IPS-18c (cell line): Measurements from ENCODE around the gene MACROD1.
A peak's percentile ranks its signal among the peaks of the same experiment; 100 is the strongest.

Experiments used
- H3K4me3 ChIP-seq: 2 replicates; pipeline ENCODE4 v1.7.0; 2013; ENCODE audit warnings: low read depth, mild to moderate bottlenecking, low read length, moderate library complexity; ENCODE audit not compliant: insufficient read depth
- H3K9me3 ChIP-seq: one replicate; pipeline ENCODE4 v1.6.1; 2013; ENCODE audit warnings: mild to moderate bottlenecking, low read length, moderate library complexity; ENCODE audit not compliant: control insufficient read depth, insufficient read depth

Gene MACROD1

DNA sequence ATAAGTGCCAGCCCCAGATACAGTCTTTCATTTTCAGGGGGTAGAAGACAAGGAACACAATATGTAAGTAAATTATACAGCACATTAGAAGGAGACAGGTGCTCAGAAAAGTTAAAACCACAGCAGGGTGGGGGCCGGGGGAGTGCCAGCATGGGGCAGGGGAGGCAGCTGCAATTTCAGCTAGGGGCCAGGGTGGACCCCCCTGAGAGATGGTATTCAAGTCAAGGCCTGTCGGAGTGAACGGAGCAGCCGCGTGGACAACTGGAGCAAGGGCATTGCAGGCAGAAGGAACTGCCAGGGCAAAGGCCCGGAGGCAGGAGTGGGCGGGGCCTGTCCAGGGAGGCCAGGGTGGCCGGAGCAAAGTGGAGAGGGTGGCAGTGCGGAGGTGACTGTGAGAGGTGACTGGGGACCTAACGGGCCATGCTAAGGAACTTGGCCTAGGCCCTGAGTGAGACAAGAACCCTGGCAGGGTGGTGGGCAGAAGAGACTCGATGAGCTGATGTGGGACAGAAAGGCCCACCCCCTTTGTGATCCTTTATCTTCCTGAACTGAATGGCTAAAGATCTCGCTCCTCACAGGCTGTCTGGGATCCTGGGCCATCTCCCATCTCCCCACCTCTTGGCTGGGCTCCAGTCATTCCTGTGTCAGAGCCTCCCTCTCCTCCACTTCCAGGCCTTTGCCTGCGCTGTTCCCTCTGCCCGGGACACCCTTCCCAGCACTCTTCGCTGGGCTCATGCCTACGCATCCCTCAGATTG lies 152.6 kb downstream of the MACROD1 start:
- Histone ChIP-seq H3K4me3 (no peak overlapping the region), H3K9me3 (peaks cover 2% of the 10 kb centered on the region)

DNA sequence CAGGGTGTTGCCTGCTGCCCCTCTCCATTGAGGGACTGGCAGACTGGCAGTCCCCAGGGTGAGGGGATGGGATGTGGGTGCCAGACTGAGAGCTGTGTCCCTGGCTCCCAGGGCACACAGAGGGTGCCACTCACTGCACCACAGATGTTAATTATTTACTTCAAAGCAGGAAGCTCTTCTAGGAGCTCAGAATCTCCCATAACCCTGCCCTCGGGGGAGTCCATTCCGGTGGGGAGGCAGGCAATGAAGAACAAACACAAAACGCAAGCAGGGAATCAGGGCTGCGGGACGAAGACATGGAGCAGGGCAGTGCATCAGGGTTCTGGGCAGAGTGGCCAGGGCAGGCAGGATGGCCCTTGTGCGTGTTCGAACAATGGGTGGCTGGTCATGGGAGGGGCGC lies 154.5 kb downstream of the MACROD1 start:
- Histone ChIP-seq H3K4me3 (no peak overlapping the region), H3K9me3 (peaks cover 2% of the 10 kb centered on the region)

- Histone ChIP-seq H3K4me3 (no peak overlapping the region), H3K9me3 (peaks cover 2% of the 10 kb centered on the region)
These were observed 155.1 kb downstream of the MACROD1 start for GRCh38 chr11:64010783-64011182.

DNA sequence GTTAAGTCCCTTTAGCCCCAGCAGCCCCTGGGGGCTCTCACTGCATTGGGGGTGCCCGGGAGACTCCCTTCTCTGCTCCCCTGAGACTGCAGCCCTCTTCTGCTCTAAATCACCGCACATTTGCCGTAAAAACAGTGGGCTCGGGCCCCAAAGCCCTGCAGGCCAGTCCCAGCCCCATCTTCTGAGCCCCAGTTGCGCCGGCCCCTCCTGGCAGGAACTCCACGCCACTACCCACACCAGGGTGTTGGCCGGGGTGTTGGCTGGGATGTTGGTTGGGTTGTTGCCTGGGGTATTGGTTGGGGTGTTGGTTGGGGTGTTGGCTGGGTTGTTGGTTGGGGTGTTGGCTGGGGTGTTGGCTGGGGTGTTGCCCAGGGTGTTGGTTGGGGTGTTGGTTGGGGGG lies 156.2 kb downstream of the MACROD1 start:
- Histone ChIP-seq H3K9me3 (peaks cover 2% of the 10 kb centered on the region), H3K4me3 (no peak overlapping the region)

- H3K9me3 ChIP-seq, result peaks cover 2% of the 10 kb centered on the region
- no peak overlapping the region for H3K4me3 ChIP-seq
These were observed 156.8 kb downstream of the MACROD1 start for GRCh38 chr11:64008914-64009633.

- H3K9me3 ChIP-seq, result peaks cover 2% of the 10 kb centered on the region
- peak overlapping the region; percentile 29; the same call in 1 of the 2 replicates for H3K4me3 ChIP-seq
These were observed 157.5 kb downstream of the MACROD1 start for GRCh38 chr11:64008283-64008913.

DNA sequence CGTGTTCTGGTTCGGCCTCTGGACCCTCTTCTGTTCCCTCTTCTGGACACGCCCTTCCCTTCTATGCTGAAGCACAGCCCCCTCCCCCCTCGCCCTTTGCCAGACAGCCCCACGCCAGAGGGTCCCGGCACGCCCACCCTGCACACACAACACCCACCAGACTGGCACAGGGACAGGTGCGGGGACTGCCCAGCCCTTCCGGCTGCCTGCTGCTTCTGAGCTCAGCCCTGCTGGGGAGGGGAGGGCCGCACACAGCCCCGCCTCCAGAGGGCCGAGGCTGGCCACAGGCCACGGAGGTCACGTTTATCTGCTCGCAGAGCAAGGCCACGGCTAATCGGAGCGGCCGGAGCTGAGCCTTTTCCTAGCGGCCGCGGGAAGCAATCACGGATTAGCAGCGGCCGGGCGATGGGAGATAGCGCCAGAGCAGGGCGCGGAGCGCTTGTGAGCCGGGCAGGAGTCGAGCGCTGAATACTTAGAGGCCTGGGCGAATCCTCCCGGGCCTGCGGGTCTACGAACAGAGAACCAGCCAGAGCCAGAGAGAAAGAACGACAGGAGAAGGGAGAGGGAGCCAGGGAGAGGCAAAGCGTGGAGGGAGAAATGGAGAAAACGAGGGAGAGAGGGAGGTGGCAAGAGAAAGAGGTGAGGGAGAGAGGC lies 158.2 kb downstream of the MACROD1 start:
- Histone ChIP-seq H3K4me3 (peak overlapping the region; percentile 29), H3K9me3 (peaks cover 2% of the 10 kb centered on the region)

GRCh38 chr11:64007160-64007628 lies 158.7 kb downstream of the MACROD1 start:
- H3K4me3 ChIP-seq, result peak overlapping the region; percentile 29
- peaks cover 2% of the 10 kb centered on the region for H3K9me3 ChIP-seq

- Histone ChIP-seq H3K4me3 (no peak overlapping the region), H3K9me3 (peaks cover 1% of the 10 kb centered on the region)
These were observed 159.5 kb downstream of the MACROD1 start for GRCh38 chr11:64006398-64006797.

DNA sequence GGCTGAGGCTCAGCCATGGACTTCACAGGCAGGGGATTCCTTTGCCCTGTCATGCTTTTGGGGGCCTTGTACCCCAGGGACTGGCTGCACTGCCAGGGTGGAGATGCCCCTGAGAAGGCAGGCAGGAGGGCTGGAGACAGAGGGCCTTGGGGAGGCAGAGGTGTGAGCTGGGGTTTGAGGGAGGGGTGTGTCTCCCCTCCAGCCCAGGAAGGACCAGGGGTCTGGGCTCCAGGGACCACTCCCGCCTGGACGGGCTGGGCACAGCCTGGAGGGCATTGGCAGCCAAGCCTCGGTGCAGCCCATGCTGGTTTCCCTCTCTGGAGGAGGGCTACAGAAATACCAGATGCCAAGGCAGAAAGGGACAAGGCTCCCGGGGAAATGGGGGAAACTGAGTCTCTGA lies 160.2 kb downstream of the MACROD1 start:
- H3K9me3 ChIP-seq, result no peaks in the 10 kb centered on the region
- H3K4me3 ChIP-seq, result no peak overlapping the region

GRCh38 chr11:64004590-64004984 lies 161.3 kb downstream of the MACROD1 start:
- Histone ChIP-seq H3K4me3 (no peak overlapping the region), H3K9me3 (no peaks in the 10 kb centered on the region)

DNA sequence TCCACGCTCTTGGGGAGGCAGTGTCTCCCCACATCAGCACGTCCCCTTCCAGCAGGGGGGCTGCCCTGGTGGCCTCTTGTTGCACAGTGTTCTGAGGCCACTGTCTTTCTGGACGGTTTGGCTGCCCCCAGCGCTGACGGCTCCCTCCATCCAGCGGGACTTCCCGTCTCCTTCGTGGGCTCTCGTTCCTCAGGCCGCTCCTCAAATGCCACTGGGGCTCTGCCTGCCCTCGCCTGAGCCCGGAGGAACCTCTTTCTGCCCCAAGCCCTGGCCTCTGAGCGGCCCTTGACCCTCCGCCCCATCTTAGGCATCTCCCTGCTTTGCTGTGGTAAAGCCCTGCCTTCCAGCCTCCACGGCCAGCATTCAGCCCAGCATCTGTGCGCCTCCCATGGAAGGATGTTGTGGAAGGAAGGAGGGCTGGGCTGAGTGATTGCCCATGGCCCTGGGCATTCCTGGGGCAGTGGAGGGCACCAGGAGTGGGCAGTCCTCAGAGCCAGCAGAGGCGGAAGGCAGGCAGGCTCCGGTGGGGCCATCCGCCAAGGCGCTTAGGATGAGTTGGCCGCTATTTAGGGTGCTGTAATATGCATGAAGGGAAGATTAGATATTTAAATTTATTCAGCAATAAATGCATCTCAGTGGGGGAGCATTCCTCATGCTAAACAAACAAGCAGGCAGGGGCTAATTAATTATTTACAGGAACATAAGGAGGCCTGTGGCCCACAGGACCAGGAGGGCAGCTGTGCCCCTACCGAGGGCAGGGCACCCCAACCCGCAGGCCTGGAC lies 161.9 kb downstream of the MACROD1 start:
- Histone ChIP-seq H3K9me3 (peaks cover 2% of the 10 kb centered on the region), H3K4me3 (no peak overlapping the region)

DNA sequence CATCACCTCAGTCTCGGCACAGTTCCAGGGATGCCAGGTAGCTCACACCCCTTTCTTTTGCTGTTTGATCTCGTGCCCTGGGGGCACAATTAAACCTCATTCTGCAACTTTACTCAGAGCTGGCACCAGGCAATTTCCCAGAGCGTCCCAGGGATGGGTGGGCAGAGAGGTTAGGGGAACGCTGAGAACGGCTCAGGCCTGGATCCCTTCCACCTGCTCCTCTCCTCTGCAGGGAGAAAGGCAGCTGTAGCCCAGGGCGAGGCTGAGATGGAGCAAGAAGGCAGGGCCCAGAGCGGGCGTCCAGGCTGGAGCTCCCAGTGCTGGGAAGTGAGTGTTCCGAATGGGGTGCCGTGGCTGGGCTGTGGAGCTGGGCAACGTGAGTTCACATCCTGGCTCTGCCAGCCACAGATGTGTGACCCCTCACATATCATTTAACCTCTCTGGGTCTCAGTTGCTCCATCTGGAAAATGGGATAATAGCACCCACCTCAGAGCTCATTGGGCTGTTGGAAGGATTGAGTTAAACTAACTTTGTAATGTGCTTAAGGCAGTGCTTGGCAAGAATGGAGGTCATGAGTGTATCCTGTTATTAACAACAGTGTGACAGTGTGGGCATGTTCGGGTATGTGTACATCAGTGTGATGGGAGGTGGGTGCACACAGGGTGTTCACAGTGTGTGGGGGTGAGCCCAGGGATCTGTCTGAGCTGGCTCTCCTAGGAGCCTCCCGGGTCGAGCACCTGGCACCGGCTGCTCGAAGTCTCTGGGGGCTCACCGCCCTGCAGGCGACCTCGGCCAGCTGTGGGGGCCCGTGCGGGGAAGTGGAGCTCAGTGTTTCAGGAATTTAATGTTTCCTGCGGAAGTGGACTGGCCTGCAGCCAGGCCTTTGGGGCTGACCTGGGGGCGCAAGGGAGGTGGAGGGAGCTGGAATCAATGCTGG lies 164.2 kb downstream of the MACROD1 start:
- Histone ChIP-seq H3K9me3 (peaks cover 3% of the 10 kb centered on the region), H3K4me3 (no peak overlapping the region)

DNA sequence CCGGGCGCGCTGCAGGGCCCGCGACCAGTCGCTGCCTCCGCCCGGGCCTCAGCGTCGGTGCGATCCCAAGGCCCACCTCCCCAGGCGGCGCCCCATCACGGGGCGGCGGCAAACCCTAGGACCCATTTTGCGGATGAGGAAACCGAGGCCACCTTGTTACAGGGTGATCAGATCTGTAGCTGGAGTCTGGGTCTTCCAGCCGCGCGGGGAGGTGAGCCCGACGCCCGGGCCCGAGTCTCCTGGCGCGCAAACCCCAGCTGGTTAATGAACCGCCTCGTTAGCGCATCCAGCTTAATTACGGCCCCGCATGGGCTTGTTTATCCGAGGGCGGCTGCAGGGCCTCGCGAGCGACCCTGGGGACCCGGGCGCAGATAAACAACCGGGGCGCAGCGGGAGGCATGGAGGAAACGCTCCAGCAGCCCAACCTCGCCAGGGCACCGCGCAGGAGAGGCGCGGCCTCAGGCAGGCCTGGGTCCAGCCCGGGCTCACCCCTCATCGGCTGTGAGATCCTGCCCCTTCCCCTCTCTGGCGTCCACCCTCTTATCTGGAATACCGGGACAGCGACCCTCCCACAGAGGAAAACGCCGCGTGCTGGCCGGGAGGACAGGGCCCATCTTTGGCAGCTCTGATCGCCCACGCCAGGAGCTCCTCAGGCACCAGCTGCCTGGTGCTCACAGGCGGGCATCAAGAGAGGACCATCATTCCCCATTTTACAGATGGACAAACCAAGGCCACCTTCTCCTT lies 165.0 kb downstream of the MACROD1 start:
- Histone ChIP-seq H3K9me3 (peaks cover 3% of the 10 kb centered on the region), H3K4me3 (peak overlapping the region; percentile 53)

GRCh38 chr11:64000026-64000739 lies 165.7 kb downstream of the MACROD1 start:
- H3K4me3 ChIP-seq, result peak overlapping the region; percentile 53
- peaks cover 3% of the 10 kb centered on the region for H3K9me3 ChIP-seq
